HepG2 (cell line): ENCODE results near the gene SEBOX. TPM values are rescaled to one million over a fixed set of nuclear protein-coding genes. Genes with fewer than 3 reads are reported as not detected.
A peak's percentile ranks its signal among the peaks of the same experiment; 100 is the strongest.

Experiments
- CHD2 ChIP-seq: IDR thresholded peaks from 2 replicates; pipeline ENCODE4 v1.6.1; 2011; ENCODE audit warnings: low read depth, low read length, improper control_type of control experiment
- GATA4 ChIP-seq: sonication (generic); IDR thresholded peaks from 2 replicates; pipeline ENCODE4 v1.6.1; 2016; ENCODE audit warnings: antibody characterized with exemption, low read depth, borderline replicate concordance
- IRF2 ChIP-seq: IDR thresholded peaks from 2 replicates; pipeline ENCODE4 v1.6.1; 2018; ENCODE audit warnings: missing genetic modification reagents, missing compliant biosample characterization
- KLF12 ChIP-seq: sonication (generic); formaldehyde crosslinking; IDR thresholded peaks from 2 replicates; pipeline ENCODE4 v1.4.0; 2020; ENCODE audit warnings: missing genetic modification reagents, borderline replicate concordance
- MEF2D ChIP-seq: sonication (generic); formaldehyde crosslinking; IDR thresholded peaks from 2 replicates; pipeline ENCODE4 v1.5.1; 2020; ENCODE audit warnings: mild to moderate bottlenecking, missing genetic modification reagents
- RBFOX2 ChIP-seq: fragments of 200-400 bp; formaldehyde crosslinking; IDR thresholded peaks from 2 replicates; pipeline ENCODE4 v1.6.1; 2017; ENCODE audit warnings: low read depth, mild to moderate bottlenecking, low read length
- RXRB ChIP-seq: IDR thresholded peaks from 2 replicates; pipeline ENCODE4 v1.6.1; 2016; ENCODE audit warnings: borderline replicate concordance, missing genetic modification reagents, missing compliant biosample characterization
- SALL1 ChIP-seq: sonication (generic); formaldehyde crosslinking; IDR thresholded peaks from 2 replicates; pipeline ENCODE4 v1.8.0; 2022; ENCODE audit warnings: mild to moderate bottlenecking, missing genetic modification reagents
- SOX5 ChIP-seq: IDR thresholded peaks from 2 replicates; pipeline ENCODE4 v1.6.1; 2016; ENCODE audit warnings: borderline replicate concordance
- ZBTB33 ChIP-seq: sonication (generic); formaldehyde crosslinking; IDR thresholded peaks from 2 replicates; pipeline ENCODE4 v1.4.0; 2020; ENCODE audit warnings: missing genetic modification reagents
- ZNF232 ChIP-seq: sonication (generic); formaldehyde crosslinking; IDR thresholded peaks from 2 replicates; pipeline ENCODE4 v1.4.0; 2020; ENCODE audit warnings: missing genetic modification reagents, borderline replicate concordance
- ZNF292 ChIP-seq: sonication (generic); formaldehyde crosslinking; IDR thresholded peaks from 2 replicates; pipeline ENCODE4 v1.8.1; 2022; ENCODE audit warnings: mild to moderate bottlenecking, low read depth, missing genetic modification reagents, borderline replicate concordance
- ZNF317 ChIP-seq: sonication (generic); formaldehyde crosslinking; IDR thresholded peaks from 2 replicates; pipeline ENCODE4 v1.5.0; 2020; ENCODE audit warnings: mild to moderate bottlenecking, missing genetic modification reagents
- ZNF644 ChIP-seq: IDR thresholded peaks from 2 replicates; pipeline ENCODE4 v1.6.1; 2016; ENCODE audit warnings: low read depth
- ZNF781 ChIP-seq: sonication (generic); formaldehyde crosslinking; IDR thresholded peaks from 2 replicates; pipeline ENCODE4 v1.5.1; 2020; ENCODE audit warnings: borderline replicate concordance, mild to moderate bottlenecking, missing genetic modification reagents; ENCODE audit errors: not compliant biosample characterization
- ZSCAN21 ChIP-seq: sonication (generic); formaldehyde crosslinking; IDR thresholded peaks from 2 replicates; pipeline ENCODE4 v1.8.0; 2022; ENCODE audit warnings: mild to moderate bottlenecking, missing genetic modification reagents, moderate library complexity, borderline replicate concordance
- ZZZ3 ChIP-seq: sonication (generic); formaldehyde crosslinking; IDR thresholded peaks from 2 replicates; pipeline ENCODE4 v1.4.0; 2020; ENCODE audit warnings: missing genetic modification reagents, mild to moderate bottlenecking, borderline replicate concordance
- polyA plus RNA-seq, 8 experiments: library from polyadenylated mRNA; depleted of rRNA in 3 of 8; stranded (reverse) in 7 of 8; unstranded in 1 of 8; fragments of >200 nt; fragmentation: Illumina TruSeq in 4 of 8; extraction: Trizol in 4 of 8; gene quantifications; 2 replicates each; pipeline versions ENCODE4 v1.2.1 to v1.2.3, GENCODE V29; 2011 to 2016; ENCODE audit warnings: low read depth in 4 of 8, missing spikeins in 1 of 8, mixed read lengths in 1 of 8; ENCODE audit not compliant: insufficient read depth in 1 of 8
- total RNA-seq, 5 experiments: library from RNA; depleted of rRNA; stranded (reverse); fragments of >200 nt; fragmentation: Illumina TruSeq; extraction: Trizol; gene quantifications; 2 replicates each; pipeline ENCODE4 v1.2.3, GENCODE V29; 2016; ENCODE audit warnings: low read depth in 1 of 5
- TF ChIP-seq, protein P1 (sequence below): sonication (generic); formaldehyde crosslinking; IDR thresholded peaks from 2 replicates; pipeline ENCODE4 v1.5.0; 2020; ENCODE audit warnings: missing genetic modification reagents
- TF ChIP-seq, protein P2 (sequence below): sonication (generic); formaldehyde crosslinking; IDR thresholded peaks from 2 replicates; pipeline ENCODE4 v1.5.1; 2020; ENCODE audit warnings: mild to moderate bottlenecking, missing genetic modification reagents, borderline replicate concordance
- TF ChIP-seq, protein P3 (sequence below): IDR thresholded peaks from 2 replicates; pipeline ENCODE4 v1.6.1; 2016; ENCODE audit warnings: mild to moderate bottlenecking

SEBOX gene
- total and polyA plus RNA-seq, 2 of the 13 experiments (the other 11 are each of a cell fraction or from before 2014, with no cell fraction given) = not detected

GRCh38 chr17:28346746-28347246 is 18.2 kb downstream of the SEBOX start (continued):
- TF ChIP-seq KLF12 (CRISPR knock-in tag) = no peak
- TF ChIP-seq ZNF644 (CRISPR knock-in tag) = 0 out of 2 replicates have a peak, but pooled peaks have one; percentile 31
- no peak for TF ChIP-seq RBFOX2
- TF ChIP-seq ZNF317 (CRISPR knock-in tag) = no peak
- no peak for TF ChIP-seq ZNF292 (CRISPR knock-in tag)
- TF ChIP-seq ZNF232 = peak; percentile 68; the same call in 1 of the 2 replicates
- TF ChIP-seq, protein P1, sequence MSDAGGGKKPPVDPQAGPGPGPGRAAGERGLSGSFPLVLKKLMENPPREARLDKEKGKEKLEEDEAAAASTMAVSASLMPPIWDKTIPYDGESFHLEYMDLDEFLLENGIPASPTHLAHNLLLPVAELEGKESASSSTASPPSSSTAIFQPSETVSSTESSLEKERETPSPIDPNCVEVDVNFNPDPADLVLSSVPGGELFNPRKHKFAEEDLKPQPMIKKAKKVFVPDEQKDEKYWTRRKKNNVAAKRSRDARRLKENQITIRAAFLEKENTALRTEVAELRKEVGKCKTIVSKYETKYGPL (CRISPR knock-in tag) = no peak
- TF ChIP-seq ZBTB33 (CRISPR knock-in tag) = peak; percentile 95
- TF ChIP-seq CHD2 = no peak
- peak; percentile 20; the same call in 1 of the 2 replicates for TF ChIP-seq SOX5 (CRISPR knock-in tag)
- TF ChIP-seq ZNF781 (CRISPR knock-in tag) = peak; percentile 36
- TF ChIP-seq, protein P2, sequence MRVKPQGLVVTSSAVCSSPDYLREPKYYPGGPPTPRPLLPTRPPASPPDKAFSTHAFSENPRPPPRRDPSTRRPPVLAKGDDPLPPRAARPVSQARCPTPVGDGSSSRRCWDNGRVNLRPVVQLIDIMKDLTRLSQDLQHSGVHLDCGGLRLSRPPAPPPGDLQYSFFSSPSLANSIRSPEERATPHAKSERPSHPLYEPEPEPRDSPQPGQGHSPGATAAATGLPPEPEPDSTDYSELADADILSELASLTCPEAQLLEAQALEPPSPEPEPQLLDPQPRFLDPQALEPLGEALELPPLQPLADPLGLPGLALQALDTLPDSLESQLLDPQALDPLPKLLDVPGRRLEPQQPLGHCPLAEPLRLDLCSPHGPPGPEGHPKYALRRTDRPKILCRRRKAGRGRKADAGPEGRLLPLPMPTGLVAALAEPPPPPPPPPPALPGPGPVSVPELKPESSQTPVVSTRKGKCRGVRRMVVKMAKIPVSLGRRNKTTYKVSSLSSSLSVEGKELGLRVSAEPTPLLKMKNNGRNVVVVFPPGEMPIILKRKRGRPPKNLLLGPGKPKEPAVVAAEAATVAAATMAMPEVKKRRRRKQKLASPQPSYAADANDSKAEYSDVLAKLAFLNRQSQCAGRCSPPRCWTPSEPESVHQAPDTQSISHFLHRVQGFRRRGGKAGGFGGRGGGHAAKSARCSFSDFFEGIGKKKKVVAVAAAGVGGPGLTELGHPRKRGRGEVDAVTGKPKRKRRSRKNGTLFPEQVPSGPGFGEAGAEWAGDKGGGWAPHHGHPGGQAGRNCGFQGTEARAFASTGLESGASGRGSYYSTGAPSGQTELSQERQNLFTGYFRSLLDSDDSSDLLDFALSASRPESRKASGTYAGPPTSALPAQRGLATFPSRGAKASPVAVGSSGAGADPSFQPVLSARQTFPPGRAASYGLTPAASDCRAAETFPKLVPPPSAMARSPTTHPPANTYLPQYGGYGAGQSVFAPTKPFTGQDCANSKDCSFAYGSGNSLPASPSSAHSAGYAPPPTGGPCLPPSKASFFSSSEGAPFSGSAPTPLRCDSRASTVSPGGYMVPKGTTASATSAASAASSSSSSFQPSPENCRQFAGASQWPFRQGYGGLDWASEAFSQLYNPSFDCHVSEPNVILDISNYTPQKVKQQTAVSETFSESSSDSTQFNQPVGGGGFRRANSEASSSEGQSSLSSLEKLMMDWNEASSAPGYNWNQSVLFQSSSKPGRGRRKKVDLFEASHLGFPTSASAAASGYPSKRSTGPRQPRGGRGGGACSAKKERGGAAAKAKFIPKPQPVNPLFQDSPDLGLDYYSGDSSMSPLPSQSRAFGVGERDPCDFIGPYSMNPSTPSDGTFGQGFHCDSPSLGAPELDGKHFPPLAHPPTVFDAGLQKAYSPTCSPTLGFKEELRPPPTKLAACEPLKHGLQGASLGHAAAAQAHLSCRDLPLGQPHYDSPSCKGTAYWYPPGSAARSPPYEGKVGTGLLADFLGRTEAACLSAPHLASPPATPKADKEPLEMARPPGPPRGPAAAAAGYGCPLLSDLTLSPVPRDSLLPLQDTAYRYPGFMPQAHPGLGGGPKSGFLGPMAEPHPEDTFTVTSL (CRISPR knock-in tag) = peak; percentile 47; the same call in 1 of the 2 replicates
- TF ChIP-seq SALL1 = peak; percentile 77
- TF ChIP-seq MEF2D = no peak
- no peak; the same call in 1 of the 2 replicates for TF ChIP-seq ZSCAN21 (CRISPR knock-in tag)
- TF ChIP-seq, protein P3, sequence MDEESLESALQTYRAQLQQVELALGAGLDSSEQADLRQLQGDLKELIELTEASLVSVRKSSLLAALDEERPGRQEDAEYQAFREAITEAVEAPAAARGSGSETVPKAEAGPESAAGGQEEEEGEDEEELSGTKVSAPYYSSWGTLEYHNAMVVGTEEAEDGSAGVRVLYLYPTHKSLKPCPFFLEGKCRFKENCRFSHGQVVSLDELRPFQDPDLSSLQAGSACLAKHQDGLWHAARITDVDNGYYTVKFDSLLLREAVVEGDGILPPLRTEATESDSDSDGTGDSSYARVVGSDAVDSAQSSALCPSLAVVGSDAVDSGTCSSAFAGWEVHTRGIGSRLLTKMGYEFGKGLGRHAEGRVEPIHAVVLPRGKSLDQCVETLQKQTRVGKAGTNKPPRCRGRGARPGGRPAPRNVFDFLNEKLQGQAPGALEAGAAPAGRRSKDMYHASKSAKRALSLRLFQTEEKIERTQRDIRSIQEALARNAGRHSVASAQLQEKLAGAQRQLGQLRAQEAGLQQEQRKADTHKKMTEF = 0 out of 2 replicates have a peak, but pooled peaks have one; percentile 31
- TF ChIP-seq RXRB (CRISPR knock-in tag) = peak; percentile 48; the same call in 1 of the 2 replicates
- TF ChIP-seq GATA4 = no peak
- 0 out of 2 replicates have a peak, but pooled peaks have one; percentile 38 for TF ChIP-seq IRF2
- no peak for TF ChIP-seq ZZZ3 (CRISPR knock-in tag)
